ENCODE results near the gene ANKRD17.
"Not testable (repeated sequence)": the region's sequence is repeated elsewhere in the genome, so short reads cannot be mapped to it uniquely, and the experiment has no call there.

Gene ANKRD17

DNA sequence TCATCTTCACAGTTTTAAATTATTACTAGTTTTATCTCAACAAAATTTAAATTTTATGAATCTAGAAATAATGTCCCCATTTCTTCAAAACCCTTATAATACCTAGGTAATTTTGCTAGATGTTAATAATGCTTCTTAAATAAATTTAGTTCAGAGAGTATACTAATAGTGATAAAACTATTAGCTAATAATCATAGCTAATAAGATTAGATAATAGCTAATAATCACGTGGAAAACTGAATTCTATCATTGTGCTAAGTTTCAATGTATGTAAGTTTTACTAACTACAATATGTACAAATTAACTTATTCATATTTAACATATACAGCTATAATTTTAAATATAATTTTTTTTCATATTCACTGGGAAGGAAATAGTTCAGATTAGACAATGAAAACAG lies 10.2 kb downstream of the ANKRD17 start:
- DNase-seq (ENCODE audit: low read depth, low spot score), result no peak

DNA sequence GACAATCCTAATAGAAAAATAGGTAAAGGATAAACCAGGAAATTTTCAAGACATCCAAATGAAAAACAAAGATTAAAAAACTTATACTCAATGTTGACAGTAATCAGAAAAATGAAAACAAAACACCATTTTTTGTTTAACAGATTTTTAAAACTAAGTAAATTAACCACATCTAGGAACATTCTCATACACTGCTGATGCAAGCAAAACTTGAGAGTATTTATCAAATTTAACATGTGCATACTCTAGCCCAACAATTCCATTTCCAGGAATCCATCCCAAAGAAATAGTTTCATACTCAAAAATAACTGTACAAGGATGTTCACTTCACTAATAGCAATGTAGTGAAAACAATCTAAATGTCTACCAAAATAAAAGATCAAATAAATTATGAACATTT lies 11.5 kb downstream of the ANKRD17 start:
- no peak for DNase-seq (ENCODE audit: low read depth, low spot score)

DNA sequence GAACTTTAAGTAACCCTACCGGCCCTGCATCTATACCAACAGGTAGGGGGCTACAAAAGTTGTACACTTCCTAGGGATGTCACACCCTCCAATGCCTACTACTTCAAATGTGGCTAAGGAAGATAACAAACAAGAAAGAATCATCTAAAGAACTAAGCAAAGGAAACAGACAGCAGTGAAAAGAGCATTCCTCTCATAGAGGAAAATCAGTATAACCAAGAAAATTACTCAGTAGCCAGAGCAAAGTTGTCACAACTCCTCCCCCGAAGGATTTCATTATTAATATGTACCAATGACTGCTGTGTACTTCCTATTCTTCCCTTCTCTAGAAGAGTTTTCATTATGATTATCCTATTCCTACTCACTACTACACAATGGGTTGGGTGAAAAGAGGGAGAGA lies 12.6 kb downstream of the ANKRD17 start:
- no peak for DNase-seq (ENCODE audit: low read depth, low spot score)

DNA sequence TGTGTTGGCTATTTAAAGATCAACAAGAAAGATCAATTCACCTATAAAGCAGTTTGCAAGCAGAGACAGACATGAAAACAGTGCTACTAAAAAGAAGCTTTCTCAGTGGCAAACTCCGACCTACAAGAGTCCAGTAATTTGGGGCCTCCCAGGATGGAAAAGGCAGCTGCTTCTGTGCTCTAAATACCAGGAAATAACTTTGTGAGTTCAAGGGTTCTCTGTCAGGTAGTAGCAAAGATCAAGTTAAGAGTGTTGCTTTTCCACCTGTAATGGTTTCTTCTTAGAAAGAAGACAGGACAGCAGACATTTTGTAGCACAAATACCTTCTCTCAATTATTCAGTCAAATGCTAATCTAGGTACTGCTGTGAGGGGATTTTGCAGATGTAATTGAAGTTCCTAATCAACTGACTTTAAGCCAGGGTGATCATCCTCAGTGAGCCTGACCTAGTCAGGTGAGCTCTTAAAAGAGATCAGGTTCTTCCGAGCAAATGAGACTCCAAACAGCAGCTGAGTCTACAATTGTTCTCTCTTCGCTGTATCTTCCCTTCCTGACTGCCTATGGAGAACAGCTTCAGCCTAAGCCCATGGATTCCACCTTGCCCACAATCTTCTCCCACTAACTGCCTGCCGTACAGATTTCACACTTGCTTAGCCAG lies 13.5 kb downstream of the ANKRD17 start:
- DNase-seq (ENCODE audit: low read depth, low spot score), result no peak

DNA sequence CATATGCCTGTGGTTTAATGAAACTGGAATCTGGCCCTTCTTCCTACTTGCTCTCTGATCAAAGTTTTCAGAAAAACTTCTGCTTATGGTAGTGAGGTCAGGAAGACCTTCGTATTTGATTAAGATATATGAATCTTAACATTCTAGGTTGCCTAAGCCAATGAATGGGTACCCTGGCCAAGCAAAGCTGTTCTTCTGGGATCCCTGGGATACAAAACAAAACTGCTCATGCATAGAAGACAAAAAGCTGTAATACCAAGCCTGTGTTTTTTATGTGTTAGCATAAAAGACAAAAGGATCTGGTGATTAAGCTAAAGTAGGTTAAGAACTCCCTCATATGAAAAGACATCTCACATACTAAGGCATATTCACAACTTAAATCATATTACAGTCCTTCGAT lies 21.6 kb downstream of the ANKRD17 start:
- no peak for DNase-seq (ENCODE audit: low read depth, low spot score)

DNA sequence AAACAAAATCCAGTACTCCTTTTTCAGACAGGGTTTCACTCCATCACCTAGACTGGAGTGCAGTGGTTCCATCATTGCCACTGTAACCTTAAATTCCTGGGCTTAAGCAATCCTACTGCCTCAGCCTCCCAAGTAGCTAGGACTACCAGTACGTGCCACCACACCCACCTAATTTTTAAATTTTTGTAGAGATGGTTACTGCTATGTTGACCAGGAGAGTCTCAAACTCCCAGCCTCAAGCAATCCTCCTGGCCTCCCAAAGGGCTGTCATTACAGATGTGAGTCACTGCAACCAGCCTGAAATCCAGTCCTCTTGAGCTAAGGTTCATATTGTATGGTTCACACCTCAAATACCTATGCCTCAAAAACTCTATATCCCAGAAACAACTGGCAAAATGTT lies 22.4 kb downstream of the ANKRD17 start:
- DNase-seq (ENCODE audit: low read depth, low spot score), result no peak

DNA sequence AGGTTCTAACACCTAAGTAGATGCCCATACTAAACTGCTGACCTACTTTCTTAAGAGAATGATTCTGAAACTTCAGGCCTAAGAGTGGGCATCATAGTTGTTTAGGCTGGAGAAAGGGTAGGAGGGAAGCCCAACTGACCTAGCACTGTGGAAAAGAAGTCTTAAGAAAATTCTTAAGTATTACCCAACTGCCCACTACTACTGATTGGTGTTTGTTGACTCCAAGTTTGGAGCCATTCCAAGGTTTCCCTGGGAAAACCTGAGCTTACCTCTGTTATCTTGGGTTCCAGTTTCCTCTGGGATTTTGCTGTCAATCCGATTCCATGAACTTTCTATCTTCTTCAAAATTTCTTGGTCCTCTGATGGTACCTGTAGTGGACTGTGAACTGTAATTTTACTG lies 23.9 kb downstream of the ANKRD17 start:
- no peak for DNase-seq (ENCODE audit: low read depth, low spot score)

DNA sequence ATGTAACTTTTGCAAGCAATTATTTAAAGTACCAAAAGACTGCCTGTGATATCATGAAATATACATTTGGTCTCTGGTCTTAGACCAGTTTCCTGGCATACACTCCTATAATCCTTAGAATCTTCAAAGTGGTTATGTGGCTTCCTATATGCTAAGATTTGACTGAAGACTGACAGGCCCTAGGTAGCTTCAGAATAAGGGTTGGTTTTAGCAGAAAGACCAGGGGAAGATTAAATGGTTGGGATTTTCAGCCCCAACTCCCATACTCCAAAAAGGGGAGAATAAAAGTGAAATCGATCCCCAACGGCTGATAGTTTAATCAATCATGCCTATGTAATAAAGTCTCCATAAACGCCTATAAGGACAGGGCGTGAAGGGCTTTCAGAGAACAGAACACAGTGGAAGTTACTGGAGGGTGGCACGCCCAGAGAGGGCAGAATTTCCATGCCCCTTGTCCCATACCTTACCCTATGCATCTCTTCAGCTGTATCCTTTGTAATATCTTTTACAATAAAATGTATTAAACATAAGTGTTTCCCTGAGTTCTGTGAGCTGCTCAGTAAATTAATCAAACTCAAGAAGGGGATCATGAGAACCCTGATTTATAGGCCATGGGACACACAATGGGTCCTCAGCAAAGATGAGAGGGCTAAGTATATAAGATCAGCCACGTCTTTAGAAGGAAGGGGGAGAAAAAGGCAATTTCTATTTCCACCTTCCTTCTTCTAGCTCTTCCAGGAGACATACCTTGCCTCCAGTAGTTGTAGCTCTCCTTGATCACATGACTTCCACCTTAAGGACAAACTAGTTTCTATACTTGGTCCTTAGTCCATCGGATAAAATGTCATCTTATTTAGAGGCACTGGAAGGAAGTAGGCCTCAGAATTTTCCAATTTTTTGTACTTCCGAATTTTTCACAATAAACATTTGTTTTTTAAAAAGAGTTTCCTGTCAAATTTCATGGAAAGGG lies 26.8 kb downstream of the ANKRD17 start:
- DNase-seq (ENCODE audit: low read depth, low spot score), result no peak

DNA sequence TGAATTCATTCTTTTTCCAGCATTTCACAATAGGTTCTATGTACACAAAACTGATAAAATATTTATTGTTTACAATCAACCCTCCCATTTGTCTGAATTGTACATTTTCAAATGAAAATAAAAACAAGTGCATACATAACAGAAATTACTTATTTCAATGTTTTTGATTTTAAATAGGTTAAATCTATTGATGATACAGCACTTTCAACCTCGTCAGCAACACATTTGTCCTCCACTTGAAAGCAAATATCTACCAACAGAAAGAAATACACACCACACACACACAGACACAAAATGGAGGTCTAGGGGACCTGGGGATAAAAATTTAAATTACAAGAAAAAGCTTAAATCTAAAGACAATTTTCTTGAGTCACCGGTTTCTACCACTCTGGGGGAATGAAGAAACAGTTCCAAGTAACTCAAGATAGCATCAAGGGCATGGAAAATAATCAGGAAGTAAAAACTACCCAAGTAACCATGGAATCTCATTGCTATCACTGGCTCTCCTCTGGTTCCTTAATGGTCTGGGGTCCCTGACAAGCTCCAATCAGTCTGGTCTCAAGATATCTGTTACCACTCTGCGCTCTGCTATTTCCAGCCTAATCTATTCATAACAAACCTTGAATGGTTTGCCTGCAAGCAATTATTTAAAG lies 27.6 kb downstream of the ANKRD17 start:
- no peak for DNase-seq (ENCODE audit: low read depth, low spot score)

DNA sequence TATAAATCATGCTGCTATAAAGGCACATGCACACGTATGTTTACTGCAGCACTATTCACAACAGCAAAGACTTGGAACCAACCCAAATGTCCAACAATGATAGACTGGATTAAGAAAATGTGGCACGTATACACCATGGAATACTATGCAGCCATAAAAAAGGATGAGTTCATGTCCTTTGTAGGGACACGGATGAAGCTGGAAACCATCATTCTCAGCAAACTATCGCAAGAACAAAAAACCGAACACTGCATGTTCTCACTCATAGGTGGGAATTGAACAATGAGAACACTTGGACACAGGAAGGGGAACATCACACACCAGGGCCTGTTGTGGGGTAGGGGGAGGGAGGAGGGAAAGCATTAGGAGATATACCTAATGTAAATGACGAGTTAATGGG lies 29.8 kb downstream of the ANKRD17 start:
- not testable (repeated sequence) for DNase-seq (ENCODE audit: low read depth, low spot score)

DNA sequence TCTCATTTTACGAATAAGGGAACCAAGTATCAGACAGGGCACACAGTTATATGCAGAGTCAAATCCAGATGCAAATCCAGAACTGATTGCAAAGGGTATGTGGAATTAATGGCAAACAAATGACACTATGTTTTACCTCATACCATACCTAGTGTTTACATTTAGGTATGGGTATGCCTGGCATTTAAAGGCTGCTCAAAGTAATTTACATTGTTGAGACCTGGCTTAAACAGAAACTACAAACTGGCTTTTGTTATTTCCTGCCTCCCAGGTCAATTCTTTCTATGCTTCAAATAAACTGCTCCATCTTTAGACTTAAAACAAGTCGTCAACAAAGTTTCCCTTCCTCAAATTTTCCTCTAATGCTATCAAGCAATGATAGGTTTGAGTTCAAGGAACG lies 33.7 kb downstream of the ANKRD17 start:
- DNase-seq (ENCODE audit: low read depth, low spot score), result no peak

DNA sequence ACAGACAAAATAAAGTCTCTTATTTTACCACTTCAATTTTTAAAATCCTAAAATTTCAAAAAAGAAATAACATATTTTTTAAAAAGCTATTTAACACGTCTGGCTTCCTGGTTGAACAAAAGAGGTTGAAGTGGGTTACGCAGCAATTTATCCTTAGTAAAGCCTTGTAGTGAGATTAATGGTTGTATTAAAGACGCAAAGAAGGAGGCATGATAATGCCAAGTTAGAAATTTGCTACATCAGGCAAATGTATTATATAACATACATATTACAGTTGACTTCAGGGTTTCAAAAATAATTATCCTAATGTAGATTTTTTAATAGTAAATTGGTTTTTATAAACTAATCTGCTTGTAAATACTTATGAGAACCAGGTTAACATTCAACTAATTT lies 35.3 kb downstream of the ANKRD17 start:
- no peak for DNase-seq (ENCODE audit: low read depth, low spot score)

DNA sequence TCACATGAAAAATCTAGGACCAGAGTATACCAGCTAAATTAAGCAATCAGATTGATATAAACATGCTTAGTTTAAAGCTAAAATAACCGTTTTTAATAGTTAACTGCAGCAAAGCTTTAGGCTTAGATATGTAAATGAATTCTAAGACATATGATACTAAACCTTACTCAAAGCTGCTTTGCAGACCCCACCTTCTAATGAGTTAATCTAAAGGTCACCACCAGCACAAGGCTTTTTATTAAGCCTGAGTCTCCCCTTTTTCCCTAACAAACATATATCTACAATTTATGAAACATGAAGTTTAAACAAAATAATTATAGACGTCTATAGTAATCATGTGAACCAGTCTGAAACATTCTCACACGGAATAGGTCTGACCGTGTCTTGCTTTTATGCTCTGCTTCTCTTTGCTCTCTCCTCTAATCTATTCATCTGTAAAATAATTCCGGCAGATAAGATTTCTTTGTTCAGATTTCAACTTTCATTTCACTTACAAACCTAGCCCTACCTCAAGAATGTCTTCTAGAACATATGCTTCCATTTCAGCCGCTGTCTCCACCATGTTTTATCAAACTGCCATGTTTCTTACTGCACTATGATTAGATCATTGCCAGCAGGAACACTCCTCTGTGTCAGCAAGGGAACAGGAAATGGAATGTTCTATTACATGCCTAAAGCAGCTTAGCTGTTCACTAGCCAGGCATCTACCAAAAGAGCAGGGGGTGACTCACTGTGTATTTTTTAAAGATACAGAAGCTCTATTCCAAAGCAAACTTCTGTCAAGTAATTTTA lies 35.9 kb downstream of the ANKRD17 start:
- DNase-seq (ENCODE audit: low read depth, low spot score), result peak; percentile 73

DNA sequence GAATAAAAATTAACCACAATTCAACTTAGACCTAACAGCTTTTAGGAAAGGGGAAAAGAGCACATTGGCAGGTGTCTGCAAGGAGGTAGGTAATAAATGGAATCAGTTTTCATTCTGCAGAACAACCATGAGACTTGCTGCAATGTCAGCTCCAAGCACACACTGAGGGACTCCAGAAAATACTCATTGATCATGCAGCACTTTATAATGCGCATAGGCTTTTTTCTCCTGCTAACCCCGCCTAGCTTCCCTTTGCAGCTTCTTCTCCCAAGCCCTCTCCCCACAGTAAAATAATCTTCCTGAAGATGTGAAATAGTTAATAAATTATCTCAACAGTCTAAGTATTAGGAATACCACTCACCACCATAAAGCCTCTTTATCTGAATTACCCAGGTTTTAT lies 36.9 kb downstream of the ANKRD17 start:
- no peak for DNase-seq (ENCODE audit: low read depth, low spot score)

DNA sequence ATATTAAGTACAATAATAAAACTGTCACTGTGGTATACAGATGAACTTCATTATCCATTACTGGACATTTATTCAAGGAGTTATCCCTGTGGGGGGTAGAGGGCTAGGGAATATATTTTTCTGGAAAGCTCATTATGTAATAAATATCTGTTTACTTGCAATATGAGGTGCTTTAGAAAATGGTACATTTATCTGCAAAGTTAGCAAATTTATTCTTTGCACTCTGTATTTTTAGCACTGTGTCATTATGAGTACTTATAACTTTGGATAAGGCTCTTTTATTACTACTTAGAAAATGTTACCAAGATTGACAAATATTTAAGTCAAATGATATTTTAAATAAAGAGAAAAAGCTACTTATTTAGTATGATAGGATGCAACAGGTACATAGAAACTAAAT lies 37.8 kb downstream of the ANKRD17 start:
- DNase-seq (ENCODE audit: low read depth, low spot score), result no peak

DNA sequence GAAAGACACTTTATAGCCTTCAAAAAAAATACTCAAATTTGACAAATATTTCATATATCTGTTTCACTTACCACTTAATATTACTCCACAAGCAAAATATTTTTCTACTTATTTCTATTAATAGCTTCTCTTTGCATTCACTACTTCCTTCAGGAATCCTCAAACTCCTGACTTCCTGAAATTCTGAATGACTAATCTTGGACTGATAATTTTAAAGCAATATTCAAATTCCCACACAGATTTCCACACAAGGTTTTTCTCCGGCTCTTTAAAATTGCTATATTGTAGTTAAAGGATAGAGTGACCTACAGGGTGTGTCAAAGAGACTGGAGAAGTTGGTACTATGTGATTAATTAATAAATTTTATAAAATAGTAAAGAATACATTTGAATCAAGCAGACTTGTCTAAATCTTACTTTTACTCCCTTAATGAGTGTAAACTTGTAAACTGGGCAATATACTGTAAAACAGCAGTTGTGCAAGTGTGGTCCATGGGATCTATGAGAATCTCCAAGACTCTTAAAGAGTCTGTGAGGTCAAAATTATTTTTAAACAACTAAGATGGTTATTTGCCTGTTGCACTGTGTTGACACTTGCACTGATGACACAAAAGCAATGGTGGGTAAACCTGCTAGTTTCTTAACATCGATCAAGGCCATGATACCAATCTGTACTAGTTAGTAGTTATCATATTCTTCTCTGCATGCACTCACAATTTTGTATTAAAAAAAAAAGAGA lies 44.5 kb downstream of the ANKRD17 start:
- no peak for DNase-seq (ENCODE audit: low read depth, low spot score)

DNA sequence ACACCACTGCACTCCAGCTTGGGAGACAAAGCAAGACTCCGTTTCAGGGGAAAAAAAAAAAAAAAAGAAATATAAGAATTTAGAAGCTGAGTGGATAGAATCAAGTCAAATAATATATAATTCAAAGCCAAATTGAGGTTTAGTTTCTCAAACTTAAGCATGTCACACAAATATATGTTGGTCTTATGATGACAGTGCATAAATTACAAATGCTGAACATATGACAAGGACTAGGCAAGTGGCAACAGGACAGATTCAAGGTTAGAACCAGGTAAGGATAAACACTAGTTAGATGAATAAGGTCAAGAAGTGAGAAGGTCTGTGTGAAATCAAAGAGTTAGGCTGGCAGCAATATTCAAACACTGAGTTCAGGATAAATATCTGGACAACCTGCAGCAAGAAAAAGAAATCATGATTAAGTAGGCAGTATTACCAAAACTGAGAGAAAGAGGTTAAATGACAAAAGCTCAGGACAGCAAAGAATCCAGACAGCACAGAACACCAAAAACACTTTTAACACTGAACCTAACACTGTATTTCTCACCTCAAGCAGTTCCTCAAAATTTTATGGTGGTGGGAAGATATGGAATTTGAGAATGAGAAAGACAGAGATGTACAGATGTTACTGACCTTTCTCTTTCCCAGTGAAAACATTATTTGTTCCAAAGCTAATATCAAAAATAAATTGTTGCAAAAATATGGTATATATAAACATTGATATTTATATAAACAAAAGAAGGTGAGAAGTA lies 45.4 kb downstream of the ANKRD17 start:
- DNase-seq (ENCODE audit: low read depth, low spot score), result no peak

DNA sequence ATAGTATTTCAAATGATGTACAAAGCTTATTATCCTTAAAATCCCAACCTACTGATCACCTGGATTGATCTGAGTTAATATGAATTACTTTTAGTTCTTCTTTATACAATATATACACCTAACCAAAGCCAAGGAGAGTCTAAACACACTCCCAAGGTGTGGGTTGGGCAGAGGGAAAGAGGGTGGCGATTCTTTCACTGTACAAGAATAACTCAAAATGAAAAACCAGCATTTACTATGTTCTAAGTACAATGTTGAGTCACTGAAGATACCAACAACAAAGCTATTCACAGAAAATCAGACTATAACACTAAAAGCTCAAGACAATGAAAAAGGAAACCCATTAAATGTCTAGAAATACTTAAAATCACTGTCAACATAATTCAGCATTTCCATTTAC lies 46.6 kb downstream of the ANKRD17 start:
- DNase-seq (ENCODE audit: low read depth, low spot score), result no peak

DNA sequence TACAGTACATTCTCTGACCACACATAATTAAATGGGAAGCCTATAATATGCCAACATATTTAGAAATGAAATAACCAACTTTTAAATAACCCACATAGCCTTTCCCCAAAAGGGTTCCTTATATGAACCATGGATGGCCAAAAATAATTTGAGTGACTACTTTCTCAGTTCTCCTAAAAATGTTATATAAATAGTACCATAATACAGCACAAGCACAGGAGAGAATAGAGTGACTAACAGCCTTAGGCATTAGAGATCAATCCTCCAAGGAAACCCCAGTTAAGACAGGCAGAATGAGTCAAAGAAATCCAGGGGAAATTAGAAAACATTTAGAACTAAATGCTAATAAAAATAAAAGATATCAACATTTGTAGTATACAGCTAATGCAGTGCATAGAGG lies 50.2 kb downstream of the ANKRD17 start:
- no peak for DNase-seq (ENCODE audit: low read depth, low spot score)

DNA sequence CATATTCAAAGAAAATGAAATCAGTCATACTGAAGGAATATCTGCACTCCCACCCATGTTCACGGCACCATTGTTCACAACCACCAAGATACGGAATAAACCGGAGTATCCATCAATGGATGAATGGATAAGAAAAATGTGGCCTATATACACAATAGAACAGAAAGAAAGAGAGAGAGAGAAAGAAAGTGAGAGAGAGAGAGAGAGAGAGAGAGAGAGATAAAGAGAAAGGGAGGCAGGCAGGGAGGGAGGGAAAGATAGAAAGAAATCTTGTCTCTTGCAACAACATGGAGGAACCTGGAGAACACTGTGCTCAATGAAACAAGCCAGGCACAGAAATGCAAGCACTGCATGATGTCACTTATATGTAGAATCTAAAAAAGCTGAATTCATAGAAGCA lies 52.4 kb downstream of the ANKRD17 start:
- DNase-seq (ENCODE audit: low read depth, low spot score), result no peak
